Uterus (tissue), 4 donors: Measurements from ENCODE around the gene PIK3R6. TPM values are rescaled to one million over a fixed set of nuclear protein-coding genes. Genes with fewer than 3 reads are reported as not detected.

ENCODE experiments used
- DNase-seq, 2 donors: peaks; one replicate each; pipeline ENCODE4 v3.0.0-alpha.2; 2019 to 2020
- H3K27ac ChIP-seq, 2 donors: fragments of 200-600 bp; sonication (generic); 1 replicate in 1 of 2; 2 replicates in 1 of 2; pipeline ENCODE4 v1.5.1; 2016 to 2018
- H3K27me3 ChIP-seq, 2 donors: fragments of 200-600 bp; sonication (generic); one replicate each; pipeline ENCODE4 v1.5.1; 2018 to 2019; ENCODE audit warnings: control low read depth in 1 of 2
- H3K36me3 ChIP-seq, 2 donors: fragments of 200-600 bp; sonication (generic); one replicate each; pipeline ENCODE4 v1.5.1; 2019; ENCODE audit warnings: control low read depth in 1 of 2
- H3K4me1 ChIP-seq, 2 donors: fragments of 200-600 bp; sonication (generic); one replicate each; pipeline ENCODE4 v1.5.1; 2018 to 2019; ENCODE audit warnings: control low read depth in 1 of 2
- H3K4me3 ChIP-seq, 2 donors: fragments of 200-600 bp; sonication (generic); 1 replicate in 1 of 2; 2 replicates in 1 of 2; pipeline ENCODE4 v1.5.1; 2018 to 2019; ENCODE audit warnings: mild to moderate bottlenecking in 1 of 2
- H3K9me3 ChIP-seq, 2 donors: fragments of 200-600 bp; sonication (generic); one replicate each; pipeline ENCODE4 v1.5.1; 2019; ENCODE audit warnings: control low read depth in 1 of 2
- POLR2A ChIP-seq, 2 donors: fragments of 450-650 bp; IDR thresholded peaks; one replicate each; pipeline ENCODE4 v1.6.1; 2016; ENCODE audit warnings: antibody characterized with exemption in 2 of 2, mild to moderate bottlenecking in 1 of 2, moderate library complexity in 1 of 2
- intact Hi-C: fragments of 100-400 bp; cut with DNase I; formaldehyde crosslinking; loops from one replicate; pipeline ENCODE4 v1.15.1; 2023; ENCODE audit warnings: low total_unique reads
- total RNA-seq, 4 donors: library from RNA; depleted of rRNA in 3 of 4; stranded (reverse); fragments of >200 nt in 3 of 4; gene quantifications; one replicate each; pipeline versions ENCODE4 v1.1.0 to v1.2.4, GENCODE V29; 2014 to 2023
- TF ChIP-seq, protein P1 (sequence below), 4 experiments: fragments of 200-600 bp in 2 of 4; fragments of 450-650 bp in 2 of 4; sonication (generic) in 2 of 4; IDR thresholded peaks; one replicate each; pipeline ENCODE4 v1.5.1; 2016 to 2019; ENCODE audit warnings: antibody characterized with exemption in 4 of 4, mild to moderate bottlenecking in 2 of 4, moderate library complexity in 1 of 4
- donor health status: DM: yes; HTN: yes; CAD: no.

Gene PIK3R6
- total RNA-seq, 4 donors from 2014 or later: 0.34 to 24.6 (median 1.1) TPM; not detected in 1

DNA sequence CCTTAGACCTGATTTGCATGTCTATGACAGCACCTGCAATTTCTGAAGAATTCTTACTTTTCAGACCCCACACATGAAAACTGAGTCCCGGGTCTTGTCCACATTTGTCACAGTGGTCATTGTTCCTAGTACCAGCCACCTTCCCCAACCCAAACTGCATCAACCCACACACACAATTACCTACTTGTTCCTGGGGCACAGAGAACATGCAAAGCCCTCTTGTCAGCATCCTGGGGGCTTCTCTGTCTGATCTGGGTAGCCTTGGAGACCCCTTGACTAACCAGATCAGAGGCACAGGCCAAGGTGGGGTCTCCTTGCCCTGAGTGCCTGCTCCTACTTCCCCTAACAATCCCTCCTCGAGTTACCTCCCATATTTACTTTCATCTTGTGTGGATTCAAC, 36.7 kb upstream of the PIK3R6 start:
- Histone ChIP-seq H3K4me3 (no peak overlapping the region), H3K27ac (no peak overlapping the region), H3K36me3 (no peaks in the 10 kb centered on the region), H3K4me1 (no peaks in the 10 kb centered on the region), H3K9me3 (no peaks in the 10 kb centered on the region), H3K27me3 (no peaks in the 10 kb centered on the region)
- TF ChIP-seq, protein P1, sequence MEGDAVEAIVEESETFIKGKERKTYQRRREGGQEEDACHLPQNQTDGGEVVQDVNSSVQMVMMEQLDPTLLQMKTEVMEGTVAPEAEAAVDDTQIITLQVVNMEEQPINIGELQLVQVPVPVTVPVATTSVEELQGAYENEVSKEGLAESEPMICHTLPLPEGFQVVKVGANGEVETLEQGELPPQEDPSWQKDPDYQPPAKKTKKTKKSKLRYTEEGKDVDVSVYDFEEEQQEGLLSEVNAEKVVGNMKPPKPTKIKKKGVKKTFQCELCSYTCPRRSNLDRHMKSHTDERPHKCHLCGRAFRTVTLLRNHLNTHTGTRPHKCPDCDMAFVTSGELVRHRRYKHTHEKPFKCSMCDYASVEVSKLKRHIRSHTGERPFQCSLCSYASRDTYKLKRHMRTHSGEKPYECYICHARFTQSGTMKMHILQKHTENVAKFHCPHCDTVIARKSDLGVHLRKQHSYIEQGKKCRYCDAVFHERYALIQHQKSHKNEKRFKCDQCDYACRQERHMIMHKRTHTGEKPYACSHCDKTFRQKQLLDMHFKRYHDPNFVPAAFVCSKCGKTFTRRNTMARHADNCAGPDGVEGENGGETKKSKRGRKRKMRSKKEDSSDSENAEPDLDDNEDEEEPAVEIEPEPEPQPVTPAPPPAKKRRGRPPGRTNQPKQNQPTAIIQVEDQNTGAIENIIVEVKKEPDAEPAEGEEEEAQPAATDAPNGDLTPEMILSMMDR (IDR thresholded peaks at IDR 0.05): no peak
- TF ChIP-seq POLR2A (IDR thresholded peaks at IDR 0.05): no peak
- intact Hi-C loops: no loop called here
- no peak for DNase-seq

DNA sequence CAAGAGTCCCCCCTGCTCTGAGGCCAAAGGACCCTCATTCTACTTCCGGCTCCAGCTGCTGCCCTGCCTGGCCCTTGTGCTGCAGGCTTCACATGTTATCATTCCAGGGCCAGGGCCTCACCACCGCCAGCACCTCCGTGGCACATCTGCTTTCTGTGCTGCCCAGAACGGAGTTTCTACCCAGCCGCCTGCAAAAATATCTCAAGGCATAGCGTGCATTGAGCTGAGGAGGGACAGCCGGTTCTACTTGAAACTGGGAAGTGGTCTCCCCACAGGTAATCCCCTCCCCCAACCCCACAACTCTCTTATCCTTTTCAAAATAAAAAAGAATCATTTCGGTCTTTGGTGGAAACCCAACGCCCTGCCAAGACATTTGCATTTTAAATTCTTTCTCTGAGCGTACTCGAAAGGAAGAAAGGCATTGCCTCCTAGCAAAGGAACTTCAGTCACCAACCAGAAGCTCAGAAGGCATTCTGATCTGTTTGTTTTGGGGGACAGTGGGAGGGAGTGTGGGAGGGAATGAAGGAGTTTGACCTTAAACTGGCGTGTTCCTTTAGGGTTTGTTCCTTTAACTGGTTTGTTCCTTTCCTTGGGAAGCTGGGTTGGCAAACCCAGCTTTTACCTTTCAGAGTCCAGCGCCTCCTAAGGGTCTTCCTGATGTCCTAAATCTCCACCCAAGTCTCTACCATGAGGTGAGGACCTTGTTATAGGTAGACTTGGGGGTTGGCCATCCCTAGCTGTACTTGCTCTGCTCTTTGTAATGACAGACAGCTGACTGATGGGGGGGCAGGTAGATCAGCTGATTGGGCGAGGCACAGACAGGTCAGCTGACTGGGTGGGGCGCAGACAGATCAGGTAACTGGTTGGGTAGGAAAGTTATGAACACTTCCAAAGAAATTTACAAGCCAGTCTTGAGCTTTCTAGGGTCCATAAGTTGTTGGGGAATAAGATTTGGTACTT, 33.4 kb upstream of the PIK3R6 start:
- no peaks in the 10 kb centered on the region for H3K36me3 ChIP-seq

DNA sequence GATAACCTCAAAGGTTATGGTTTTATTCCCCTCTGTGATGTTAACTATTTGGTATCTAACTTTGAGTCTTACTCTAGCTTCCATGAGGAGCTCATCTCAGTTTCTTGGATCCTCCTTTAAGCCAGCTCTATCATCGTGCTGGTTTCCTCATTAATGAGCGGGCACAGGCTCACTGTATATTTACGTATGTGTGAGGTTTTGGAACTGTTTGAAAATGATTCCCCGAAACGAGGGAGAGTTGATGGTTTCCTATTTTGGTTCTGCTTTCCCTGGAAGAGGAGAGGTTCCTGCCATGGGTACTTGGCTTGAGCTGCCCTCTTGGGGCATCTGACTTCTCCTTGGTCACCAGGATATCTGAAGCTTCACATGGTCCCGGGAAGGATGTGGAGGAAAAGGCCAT, 32.7 kb upstream of the PIK3R6 start:
- TF ChIP-seq POLR2A (IDR thresholded peaks at IDR 0.05): no peak
- TF ChIP-seq, protein P1 (IDR thresholded peaks at IDR 0.05): no peak
- no peaks in the 10 kb centered on the region for H3K36me3 ChIP-seq
- no peak overlapping the region for H3K4me3 ChIP-seq
- H3K4me1 ChIP-seq: no peaks in the 10 kb centered on the region
- H3K9me3 ChIP-seq: no peaks in the 10 kb centered on the region
- no peak overlapping the region for H3K27ac ChIP-seq
- DNase-seq: no peak
- intact Hi-C loops: no loop called here
- H3K27me3 ChIP-seq: no peaks in the 10 kb centered on the region

More for the DNA sequence above, 33.4 kb upstream of the PIK3R6 start:
- TF ChIP-seq, protein P1 (IDR thresholded peaks at IDR 0.05): no peak
- TF ChIP-seq POLR2A (IDR thresholded peaks at IDR 0.05): no peak
- no peaks in the 10 kb centered on the region for H3K9me3 ChIP-seq
- H3K4me3 ChIP-seq: no peak overlapping the region
- H3K27me3 ChIP-seq: no peaks in the 10 kb centered on the region
- H3K4me1 ChIP-seq: no peaks in the 10 kb centered on the region
- no peak for DNase-seq
- intact Hi-C loops: no loop called here
- no peak overlapping the region for H3K27ac ChIP-seq

DNA sequence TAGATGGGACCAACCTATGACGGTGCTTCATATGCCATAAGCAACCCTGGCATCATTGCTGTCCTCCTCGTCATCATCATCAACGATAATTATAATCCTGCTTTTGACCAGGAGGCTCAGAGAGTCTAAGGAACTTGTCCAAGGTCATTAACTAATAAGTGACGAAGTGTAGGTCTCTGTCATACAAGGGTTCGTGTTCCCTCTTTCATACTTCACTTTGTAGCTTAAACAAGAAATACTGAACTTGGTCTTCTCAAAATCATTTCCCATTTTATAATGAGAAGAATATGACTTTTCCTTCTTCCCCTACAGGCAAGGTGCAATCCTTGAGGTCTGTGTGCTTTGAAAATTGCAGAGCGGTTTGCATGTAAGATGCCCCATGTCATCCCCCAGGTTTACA, 31.2 kb upstream of the PIK3R6 start:
- no peaks in the 10 kb centered on the region for H3K4me1 ChIP-seq
- TF ChIP-seq, protein P1 (IDR thresholded peaks at IDR 0.05): no peak
- no peak for TF ChIP-seq POLR2A (IDR thresholded peaks at IDR 0.05)
- no peaks in the 10 kb centered on the region for H3K27me3 ChIP-seq
- no peak for DNase-seq
- no peaks in the 10 kb centered on the region for H3K9me3 ChIP-seq
- no peak overlapping the region for H3K4me3 ChIP-seq
- H3K36me3 ChIP-seq: no peaks in the 10 kb centered on the region
- intact Hi-C loops: no loop called here
- H3K27ac ChIP-seq: no peak overlapping the region

DNA sequence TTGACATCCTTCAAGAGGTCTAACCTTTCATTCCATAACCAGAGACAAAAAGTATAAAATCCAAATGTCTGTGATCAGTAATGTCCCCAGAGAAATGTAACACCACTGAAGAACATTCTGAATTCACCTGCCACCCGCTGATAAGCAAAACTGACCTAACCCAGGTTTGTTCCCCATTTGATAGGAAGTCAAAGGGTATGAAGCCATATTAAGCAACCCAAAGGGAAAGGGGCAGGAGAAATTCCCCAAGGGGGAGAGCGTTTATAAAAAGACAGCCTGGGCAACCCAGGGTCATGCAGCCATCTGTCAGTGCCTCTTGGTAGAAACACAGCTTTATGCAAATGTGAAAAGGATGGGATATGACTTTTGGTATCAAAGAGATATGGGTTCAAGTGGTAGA, 30.7 kb upstream of the PIK3R6 start:
- no peak for DNase-seq
- Histone ChIP-seq H3K4me3 (no peak overlapping the region), H3K4me1 (no peaks in the 10 kb centered on the region), H3K27me3 (no peaks in the 10 kb centered on the region), H3K36me3 (no peaks in the 10 kb centered on the region), H3K27ac (no peak overlapping the region), H3K9me3 (no peaks in the 10 kb centered on the region)
- no peak for TF ChIP-seq POLR2A (IDR thresholded peaks at IDR 0.05)
- TF ChIP-seq, protein P1 (IDR thresholded peaks at IDR 0.05): no peak
- intact Hi-C loops: no loop called here
